ENCODE measurements around the gene PTPN23.

DNA sequence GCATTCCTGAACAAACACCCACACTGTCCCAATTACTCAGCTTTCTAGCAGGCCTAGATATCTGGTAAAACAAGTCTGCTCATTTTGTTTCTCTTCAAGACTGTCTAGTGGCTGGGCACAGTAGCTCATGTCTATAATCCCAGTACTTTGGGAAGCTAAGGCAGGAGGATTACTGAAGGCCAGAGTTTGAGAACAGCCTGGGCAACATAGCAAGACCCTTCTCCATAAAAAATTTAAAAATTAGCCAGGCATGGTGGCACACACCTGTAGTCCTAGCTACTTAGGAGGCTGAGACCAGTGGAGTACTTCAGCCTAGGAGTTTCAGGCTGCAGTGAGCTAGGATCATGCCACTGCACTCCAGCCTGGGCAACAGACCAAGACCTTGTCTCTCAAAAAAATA lies 6.2 kb upstream of the PTPN23 start:
- TF ChIP-seq, protein P1, sequence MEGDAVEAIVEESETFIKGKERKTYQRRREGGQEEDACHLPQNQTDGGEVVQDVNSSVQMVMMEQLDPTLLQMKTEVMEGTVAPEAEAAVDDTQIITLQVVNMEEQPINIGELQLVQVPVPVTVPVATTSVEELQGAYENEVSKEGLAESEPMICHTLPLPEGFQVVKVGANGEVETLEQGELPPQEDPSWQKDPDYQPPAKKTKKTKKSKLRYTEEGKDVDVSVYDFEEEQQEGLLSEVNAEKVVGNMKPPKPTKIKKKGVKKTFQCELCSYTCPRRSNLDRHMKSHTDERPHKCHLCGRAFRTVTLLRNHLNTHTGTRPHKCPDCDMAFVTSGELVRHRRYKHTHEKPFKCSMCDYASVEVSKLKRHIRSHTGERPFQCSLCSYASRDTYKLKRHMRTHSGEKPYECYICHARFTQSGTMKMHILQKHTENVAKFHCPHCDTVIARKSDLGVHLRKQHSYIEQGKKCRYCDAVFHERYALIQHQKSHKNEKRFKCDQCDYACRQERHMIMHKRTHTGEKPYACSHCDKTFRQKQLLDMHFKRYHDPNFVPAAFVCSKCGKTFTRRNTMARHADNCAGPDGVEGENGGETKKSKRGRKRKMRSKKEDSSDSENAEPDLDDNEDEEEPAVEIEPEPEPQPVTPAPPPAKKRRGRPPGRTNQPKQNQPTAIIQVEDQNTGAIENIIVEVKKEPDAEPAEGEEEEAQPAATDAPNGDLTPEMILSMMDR (conservative IDR thresholded peaks at IDR 0.05; ENCODE audit: low read length): no peak
- TF ChIP-seq EZH2phosphoT487 (IDR thresholded peaks at IDR 0.05; ENCODE audit: borderline replicate concordance, low read depth, low read length): no peak
